Measurements from ENCODE around the gene NFIC.

DNA sequence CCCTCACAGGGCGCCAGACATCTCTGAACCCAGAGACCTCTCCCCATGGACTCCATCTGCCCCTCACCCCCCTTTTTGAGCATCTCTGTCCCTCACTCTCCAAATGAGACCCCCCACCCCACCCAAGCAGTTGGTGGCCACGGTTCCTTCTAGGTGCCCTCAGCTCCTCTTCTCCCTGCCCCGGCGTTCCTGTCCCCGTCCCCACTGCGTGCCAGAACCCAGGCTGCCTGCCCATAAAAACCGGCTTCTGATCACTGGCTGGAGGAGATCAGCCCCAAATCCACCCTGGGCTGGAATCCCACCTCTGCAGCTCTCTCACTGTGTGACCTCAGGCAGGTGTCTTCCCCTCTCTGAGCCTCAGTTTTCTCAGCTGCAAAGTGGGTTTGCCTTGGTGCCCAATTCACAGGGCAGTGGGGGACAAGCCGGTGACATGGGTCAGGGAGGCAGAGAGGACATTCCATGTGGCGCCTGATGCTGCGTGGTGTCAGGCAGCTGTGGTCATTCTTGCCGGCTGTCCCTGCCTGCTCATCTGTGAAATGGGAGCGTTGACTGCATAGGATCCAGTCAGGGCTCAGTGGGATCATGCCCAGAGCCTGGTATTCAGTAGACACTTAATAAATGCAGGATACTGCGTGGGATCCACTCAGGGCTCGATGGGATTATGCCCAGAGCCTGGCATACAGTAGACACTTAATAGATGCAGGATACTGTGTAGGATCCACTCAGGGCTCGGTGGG lies 88.4 kb downstream of the NFIC start:
- TF ChIP-seq EZH2phosphoT487 (IDR thresholded peaks at IDR 0.05; ENCODE audit: borderline replicate concordance, low read depth, low read length) = no peak
- no peak for TF ChIP-seq CTCF (conservative IDR thresholded peaks at IDR 0.05; ENCODE audit: low read length)
